Subcutaneous adipose tissue (tissue), 4 donors: ENCODE results near the gene OR56A5. TPM values are rescaled to one million over a fixed set of nuclear protein-coding genes. Genes with fewer than 3 reads are reported as not detected.

Experiments used
- CTCF ChIP-seq: fragments of 450-650 bp; IDR thresholded peaks from one replicate; pipeline ENCODE4 v1.5.1; 2016; ENCODE audit warnings: low read depth, mild to moderate bottlenecking, control low read depth, antibody characterized with exemption, moderate library complexity
- total RNA-seq, 4 donors: library from RNA; depleted of rRNA; stranded (reverse); fragments of >200 nt; gene quantifications; one replicate each; pipeline ENCODE4 v1.1.0, GENCODE V29; 2016

Gene OR56A5
- total RNA-seq, 4 donors from 2014 or later: not detected

- TF ChIP-seq CTCF: no peak
Observed at GRCh38 chr11:5966958-5967357, 1.3 kb downstream of the OR56A5 start.

- TF ChIP-seq CTCF: no peak
Observed at GRCh38 chr11:5955586-5955985, 12.7 kb downstream of the OR56A5 start.

GRCh38 chr11:5941951-5942350, 26.3 kb downstream of the OR56A5 start, which contains the start of gene OR56A3:
TSS of gene OR56A3 (plus strand) at chr11:5942251. CDS start at chr11:5947347, 5,096 bp downstream.
- no peak for TF ChIP-seq CTCF

- TF ChIP-seq CTCF: no peak
Observed at GRCh38 chr11:5940748-5941147, 27.5 kb downstream of the OR56A5 start.

- TF ChIP-seq CTCF: no peak
Observed at GRCh38 chr11:5938603-5938965, 29.7 kb downstream of the OR56A5 start.

GRCh38 chr11:5937868-5938602, 30.3 kb downstream of the OR56A5 start:
- no peak for TF ChIP-seq CTCF

- TF ChIP-seq CTCF: no peak
Observed at GRCh38 chr11:5933116-5933515, 35.2 kb downstream of the OR56A5 start.
